ENCODE results near the gene PRR33. TPM values are rescaled to one million over a fixed set of nuclear protein-coding genes. Genes with fewer than 3 reads are reported as not detected.
"Not testable (repeated sequence)": the region's sequence is repeated elsewhere in the genome, so short reads cannot be mapped to it uniquely, and the experiment has no call there.

The PRR33 gene
- total RNA-seq = not detected
- under 1 TPM; 0.06 to 0.15 (median 0.08) TPM for polyA plus RNA-seq
- 0 to 0.50 (median 0.07) reads per million in 6 experiments for total RNA-seq

DNA sequence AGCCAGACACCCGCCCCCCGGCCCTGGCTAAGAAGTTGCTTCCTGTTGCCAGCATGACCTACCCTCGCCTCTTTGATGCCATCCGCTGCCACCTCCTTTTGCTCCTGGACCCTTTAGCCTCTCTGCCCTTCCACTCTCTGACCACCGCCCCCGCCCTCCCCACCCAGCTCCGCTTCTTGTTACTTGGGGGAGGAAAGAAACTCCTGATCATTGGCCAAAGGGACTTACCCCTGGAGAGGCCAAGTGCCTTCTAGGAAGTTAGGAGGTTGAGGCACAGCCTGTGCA, at the start of gene PRR33:
Gene PRR33 (minus strand): TSS at position 65 of the 285 bp plus-strand sequence. CDS start 1,311 bp downstream, outside the sequence.
- H3K9me3 Mint-ChIP-seq = peaks cover 0 to 18% (median 0%) of the 10 kb centered on the region in 9 donors
- peaks cover 0 to 8% (median 0%) of the 10 kb centered on the region in 3 donors for H3K36me3 Mint-ChIP-seq
- DNase-seq (peak in 1 of 10 donors; percentile 19), ATAC-seq (no peak)
- peaks cover 31 to 57% (median 52%) of the 10 kb centered on the region in 4 donors for H3K4me1 Mint-ChIP-seq
- H3K27me3 Mint-ChIP-seq = peaks cover 0 to under 1% (median 0%) of the 10 kb centered on the region in 5 donors
- peak within 1 kb of the TSS; percentile 60 to 94 (median 87) for H3K27ac Mint-ChIP-seq
- H3K4me3 Mint-ChIP-seq = peak within 1 kb of the TSS; percentile 73 to 93 (median 82)
- POLR2A ChIA-PET = interaction anchor here (0.6 to 5.7 kb wide), 12 partner anchors 10 to 198 kb away, joined by 3 to 163 read pairs (median 5); partner anchors contain the start of genes LSP1, TNNI2 and TNNT3

DNA sequence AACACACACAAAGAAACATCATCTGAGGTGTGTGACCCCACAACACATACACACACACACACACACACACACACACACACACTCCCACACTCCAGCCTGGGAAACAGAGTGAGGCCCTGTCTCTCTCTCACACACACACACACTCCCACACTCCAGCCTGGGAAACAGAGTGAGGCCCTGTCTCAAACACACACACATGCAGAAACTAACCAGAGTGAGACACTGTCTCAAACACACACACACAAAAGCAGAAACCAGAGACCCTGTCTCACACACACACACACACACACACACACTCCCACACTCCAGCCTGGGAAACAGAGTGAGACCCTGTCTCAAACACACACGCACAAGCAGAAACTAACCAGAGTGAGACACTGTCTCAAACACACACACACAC, 48.1 kb upstream of the PRR33 start:
- not testable (repeated sequence) for H3K9me3 Mint-ChIP-seq, H3K4me3 Mint-ChIP-seq

DNA sequence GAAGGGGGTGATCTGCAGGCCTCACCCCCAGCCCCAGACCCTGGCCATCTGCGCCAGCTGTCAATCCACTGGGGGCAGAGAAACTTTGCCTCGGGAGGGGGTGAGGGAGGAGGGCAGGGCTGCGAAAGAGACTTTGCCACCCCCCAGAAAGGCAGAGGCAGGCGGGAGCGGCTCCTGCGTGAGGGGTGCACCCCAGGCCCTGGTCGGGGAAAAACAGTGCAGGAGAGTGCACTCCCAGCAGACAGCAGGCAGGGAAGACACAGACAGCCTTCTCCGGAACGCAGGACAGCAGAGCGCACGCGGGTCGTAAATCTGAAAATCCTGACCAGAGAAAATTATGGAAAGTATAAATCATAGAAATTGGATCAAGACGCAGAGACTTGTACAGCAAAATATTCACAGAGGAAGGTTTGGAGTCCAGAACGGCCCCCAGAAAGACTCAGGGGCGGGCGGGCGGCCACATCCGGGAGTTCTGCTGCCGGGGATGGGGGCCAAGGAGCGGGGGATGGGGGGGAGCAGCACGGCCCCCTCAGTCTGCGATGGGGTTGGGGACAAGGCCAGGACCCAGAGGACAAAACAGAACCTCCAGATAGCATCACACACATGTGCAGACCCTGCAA, 47.4 kb upstream of the PRR33 start:
- ATAC-seq (peak; percentile 65 to 77), DNase-seq (peak in 5 of 10 donors; percentile 3 to 63 (median 20))
- peaks cover 0 to 5% (median 0%) of the 10 kb centered on the region in 5 donors for H3K27me3 Mint-ChIP-seq
- no peaks in the 10 kb centered on the region for H3K9me3 Mint-ChIP-seq
- POLR2A ChIA-PET = no interaction called here
- H3K27ac Mint-ChIP-seq = peak overlapping the region in 5 of 10 donors; percentile 37 to 77 (median 46)
- no peaks in the 10 kb centered on the region for H3K36me3 Mint-ChIP-seq
- H3K4me3 Mint-ChIP-seq = peak overlapping the region in 9 of 10 donors; percentile 62 to 78 (median 68)
- H3K4me1 Mint-ChIP-seq = peaks cover 5 to 10% (median 8%) of the 10 kb centered on the region in 4 donors

More for the DNA sequence above, 48.1 kb upstream of the PRR33 start:
- peak overlapping the region in 2 of 10 donors; percentile 57 to 77 for H3K27ac Mint-ChIP-seq
- peaks cover 5 to 10% (median 8%) of the 10 kb centered on the region in 4 donors for H3K4me1 Mint-ChIP-seq
- H3K27me3 Mint-ChIP-seq, POLR2A ChIA-PET, ATAC-seq, DNase-seq, H3K36me3 Mint-ChIP-seq: not testable (repeated sequence)

DNA sequence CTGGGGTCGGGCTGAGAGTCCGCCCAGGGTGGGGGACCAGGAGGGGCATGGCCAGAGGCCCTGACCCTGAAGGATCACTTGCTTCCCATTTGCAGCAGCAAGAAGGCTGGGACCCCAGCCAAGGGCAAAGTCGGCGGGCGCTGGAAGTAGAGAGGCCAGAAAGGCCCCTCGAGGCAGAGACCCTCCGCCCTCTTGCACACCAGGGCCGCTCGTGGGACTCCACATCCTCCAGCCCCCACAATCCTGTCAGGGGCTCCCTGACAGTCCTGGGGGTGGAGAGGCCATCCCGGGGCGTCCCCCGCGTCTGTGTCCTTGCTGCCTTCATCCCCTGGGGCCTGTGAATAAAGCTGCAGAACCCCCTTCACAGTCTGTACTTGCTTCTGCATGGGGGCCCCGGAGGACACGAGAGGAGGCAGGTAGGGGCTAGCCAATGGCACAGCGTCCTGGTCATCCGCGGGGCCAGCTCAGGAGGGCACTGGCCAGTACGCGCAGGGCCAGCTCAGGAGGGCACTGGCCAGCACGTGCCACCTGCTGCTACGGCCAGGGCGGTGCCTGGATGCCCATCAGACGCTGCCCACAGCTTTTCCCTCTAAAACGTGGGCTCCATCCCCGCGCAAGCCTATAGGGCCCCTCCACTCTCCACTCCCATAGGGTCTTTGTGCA, 46.8 kb upstream of the PRR33 start:
- Mint-ChIP-seq H3K4me3 (peak overlapping the region in 2 of 10 donors; percentile 76 to 78), H3K9me3 (no peaks in the 10 kb centered on the region), H3K4me1 (peaks cover 5 to 10% (median 8%) of the 10 kb centered on the region in 4 donors), H3K27ac (peak overlapping the region in 1 of 10 donors; percentile 77), H3K36me3 (no peaks in the 10 kb centered on the region), H3K27me3 (peaks cover 0 to 5% (median 0%) of the 10 kb centered on the region in 5 donors)
- peak in 1 of 2 donors; percentile 10 for ATAC-seq
- DNase-seq = peak in 3 of 10 donors; percentile 0 to 42 (median 3)
- POLR2A ChIA-PET = interaction anchor here (1.0 to 1.5 kb wide), 2 partner anchors 25 to 86 kb away, joined by 3 to 5 read pairs; partner anchors contain the start of gene LSP1

DNA sequence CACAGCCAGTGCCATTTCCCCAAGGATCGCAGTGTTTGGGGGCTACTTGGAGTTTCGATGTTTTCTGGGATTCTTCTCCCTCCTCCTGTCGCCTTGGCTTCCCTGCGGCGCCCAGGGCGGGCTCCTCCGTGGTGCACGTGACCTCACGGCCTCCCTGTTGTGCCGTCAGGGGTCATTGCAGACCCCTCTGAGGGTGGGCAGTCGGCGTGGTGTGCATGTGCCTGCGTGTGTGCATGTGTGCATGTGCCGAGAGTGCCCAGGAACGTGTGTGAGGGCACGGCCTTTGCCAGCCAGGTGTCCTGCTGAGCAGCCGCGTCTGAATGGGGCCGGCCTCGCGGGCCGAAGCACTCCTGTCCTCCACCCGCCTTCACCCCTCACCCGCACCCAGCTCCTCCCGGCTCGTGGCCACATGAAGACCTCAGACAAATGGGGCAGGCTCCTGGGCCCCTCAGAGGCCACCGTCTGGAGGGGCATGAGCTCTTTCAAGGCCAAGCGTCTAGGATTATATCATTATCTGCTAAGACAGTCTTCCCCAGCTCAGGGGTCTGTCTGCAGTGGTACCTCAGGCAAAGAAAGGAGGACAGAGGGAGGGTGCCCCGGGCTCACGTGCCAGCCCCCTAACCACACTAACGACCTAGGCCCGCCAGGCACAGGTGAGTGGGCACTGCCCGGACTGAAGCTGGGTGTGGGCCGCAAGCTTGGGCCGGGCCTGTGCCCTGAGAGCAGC, 46.1 kb upstream of the PRR33 start:
- peaks cover 5 to 12% (median 9%) of the 10 kb centered on the region in 4 donors for H3K4me1 Mint-ChIP-seq
- peak in 3 of 10 donors; percentile 0 to 47 (median 0) for DNase-seq
- H3K27ac Mint-ChIP-seq = no peak overlapping the region
- H3K9me3 Mint-ChIP-seq = no peaks in the 10 kb centered on the region
- POLR2A ChIA-PET = interaction anchor here (1.0 to 1.5 kb wide), 2 partner anchors 24 to 85 kb away, joined by 3 to 5 read pairs; partner anchors contain the start of gene LSP1
- H3K36me3 Mint-ChIP-seq = no peaks in the 10 kb centered on the region
- H3K27me3 Mint-ChIP-seq = peaks cover 0 to 7% (median 4%) of the 10 kb centered on the region in 5 donors
- ATAC-seq = no peak
- no peak overlapping the region for H3K4me3 Mint-ChIP-seq

DNA sequence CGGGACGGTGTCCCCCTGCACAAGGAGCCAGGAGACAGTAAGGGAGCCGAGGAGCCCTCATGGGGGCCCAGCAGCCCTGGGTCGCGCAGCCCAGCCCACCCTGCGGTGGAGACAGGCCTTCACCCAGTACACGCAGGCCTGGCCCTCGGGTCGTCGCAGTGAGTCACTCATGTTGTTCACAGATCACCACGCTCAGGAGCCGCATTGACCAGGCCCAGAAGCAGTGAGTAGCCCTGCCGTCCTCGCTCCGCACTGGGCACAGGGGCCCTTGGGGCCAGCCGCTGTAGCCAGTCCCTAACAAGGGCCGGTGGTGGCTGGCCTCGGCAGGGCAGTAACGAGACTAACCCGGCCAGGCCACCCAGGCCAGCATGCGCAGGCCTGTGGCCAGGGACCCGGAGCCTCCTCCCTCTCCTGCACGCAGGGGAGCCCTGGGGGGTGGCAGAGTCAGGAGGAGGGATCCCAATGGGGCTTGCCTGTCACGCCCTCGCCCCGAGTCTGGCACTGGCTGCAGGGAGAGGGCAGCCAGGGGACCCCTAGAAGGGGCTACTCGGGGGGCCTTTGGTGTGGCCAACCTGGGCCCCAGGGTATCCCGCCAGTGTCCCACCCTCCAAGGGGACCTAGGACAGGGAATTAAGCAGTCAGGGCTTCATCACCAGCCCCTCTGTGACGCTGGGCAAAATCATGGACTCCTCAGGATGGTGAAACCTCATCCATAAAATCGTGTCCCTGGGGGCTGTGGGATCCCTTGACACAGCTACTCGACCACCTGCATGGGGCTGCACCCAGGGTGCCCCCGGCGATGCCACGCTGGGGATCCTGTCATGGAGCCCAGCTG, 45.3 kb upstream of the PRR33 start:
- no peaks in the 10 kb centered on the region for H3K36me3 Mint-ChIP-seq
- DNase-seq = peak in 3 of 10 donors; percentile 0 to 63 (median 0)
- no peak overlapping the region for H3K4me3 Mint-ChIP-seq
- H3K27me3 Mint-ChIP-seq = peaks cover 0 to 7% (median 4%) of the 10 kb centered on the region in 5 donors
- no peak overlapping the region for H3K27ac Mint-ChIP-seq
- H3K9me3 Mint-ChIP-seq = no peaks in the 10 kb centered on the region
- ATAC-seq = no peak
- H3K4me1 Mint-ChIP-seq = peaks cover 5 to 12% (median 9%) of the 10 kb centered on the region in 4 donors
- POLR2A ChIA-PET = interaction anchor here (1.0 to 1.5 kb wide), 3 partner anchors 24 to 85 kb away, joined by 3 to 5 read pairs (median 3); partner anchors contain the start of gene LSP1

DNA sequence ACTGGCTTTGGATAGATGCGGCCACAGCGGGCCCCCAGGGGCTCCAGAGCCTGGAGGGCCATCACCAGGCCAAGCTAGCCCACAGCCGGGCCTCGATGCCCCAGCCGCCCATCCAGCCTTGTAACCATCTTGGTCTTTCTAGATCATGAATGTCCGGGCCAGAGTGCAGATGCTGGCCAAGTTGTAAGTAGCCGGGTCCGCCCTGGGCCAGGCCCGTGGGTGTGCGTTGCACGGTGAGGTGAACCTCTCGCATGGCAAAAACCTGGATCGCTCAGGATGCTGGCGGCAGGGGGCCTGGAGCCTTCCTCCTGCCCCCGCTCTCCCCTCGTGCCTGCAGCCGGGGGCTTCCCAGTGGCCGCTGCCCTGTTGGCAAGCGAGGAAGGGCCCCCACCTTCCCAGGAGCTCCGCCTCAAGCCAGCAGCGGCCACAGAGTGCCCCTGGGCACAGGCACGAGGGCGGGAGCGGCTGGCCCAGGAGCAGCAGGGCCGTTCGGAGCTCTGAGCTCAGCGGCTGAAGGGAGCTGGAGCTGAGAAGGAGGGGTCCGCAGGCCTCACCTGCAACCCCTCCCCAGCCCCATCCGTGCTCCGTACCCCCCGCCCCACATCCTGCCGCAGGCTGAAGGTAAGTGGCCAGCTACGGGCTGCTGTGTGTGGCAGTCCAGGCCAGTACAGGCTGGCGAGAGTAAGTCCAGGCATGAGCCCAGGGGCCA, 44.5 kb upstream of the PRR33 start:
- no peak for ATAC-seq

DNA sequence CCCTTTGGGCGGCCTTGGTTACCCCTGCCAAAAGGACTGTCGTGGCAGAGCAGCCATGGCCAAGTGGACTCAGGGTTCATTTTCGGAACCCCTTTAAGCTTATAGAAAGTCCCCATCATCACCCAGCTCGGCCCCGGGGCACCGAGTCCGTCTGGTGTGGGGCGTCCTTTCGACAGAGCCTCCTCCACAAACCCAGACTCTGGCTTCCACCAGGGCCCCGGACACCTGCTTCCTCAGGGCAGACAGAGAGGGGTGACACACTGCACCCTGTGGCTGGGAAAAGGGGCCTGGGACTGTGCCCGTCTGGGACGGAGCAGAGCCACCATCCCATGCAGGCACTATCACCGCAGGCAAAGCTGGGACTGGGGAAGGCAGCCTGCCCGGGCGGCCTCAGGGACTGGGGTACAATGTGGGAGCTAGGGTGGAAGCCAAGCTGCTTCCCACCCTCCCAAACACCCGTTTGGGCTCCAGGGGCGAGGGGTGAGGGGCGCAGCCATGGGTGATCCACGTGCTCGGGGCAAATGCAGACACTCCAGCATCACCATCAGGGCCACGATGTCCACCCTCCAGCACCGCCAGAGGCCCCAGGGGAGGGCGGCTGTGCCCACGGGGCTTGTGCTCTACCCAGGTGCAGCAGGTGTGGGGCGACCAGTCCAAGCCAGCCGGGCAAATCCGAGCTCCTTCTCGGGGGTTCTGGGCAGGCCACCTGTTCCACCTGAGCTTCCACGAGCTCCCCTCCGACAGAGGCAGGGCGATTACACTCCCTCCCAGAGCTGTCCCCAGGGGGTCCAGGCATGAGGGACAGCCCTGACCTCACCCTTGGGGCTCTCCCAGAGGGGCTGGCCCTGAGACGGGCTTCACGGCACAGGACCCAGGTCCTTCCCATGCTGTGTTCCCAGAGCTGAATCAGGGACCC, 43.7 kb upstream of the PRR33 start:
- DNase-seq = peak in 2 of 10 donors; percentile 0 to 60
- H3K9me3 Mint-ChIP-seq = no peaks in the 10 kb centered on the region
- H3K4me1 Mint-ChIP-seq = peaks cover 10 to 12% (median 11%) of the 10 kb centered on the region in 4 donors
- H3K36me3 Mint-ChIP-seq = no peaks in the 10 kb centered on the region
- H3K27me3 Mint-ChIP-seq = peaks cover 0 to 7% (median 5%) of the 10 kb centered on the region in 5 donors
- POLR2A ChIA-PET = interaction anchor here (0.6 to 1.5 kb wide), 2 partner anchors 12 to 22 kb away, joined by 3 read pairs; no protein-coding TSS in a partner anchor
- ATAC-seq = no peak
- no peak overlapping the region for H3K4me3 Mint-ChIP-seq
- no peak overlapping the region for H3K27ac Mint-ChIP-seq

More for the DNA sequence above, 44.5 kb upstream of the PRR33 start:
- Mint-ChIP-seq H3K27me3 (peaks cover 0 to 7% (median 5%) of the 10 kb centered on the region in 5 donors), H3K4me3 (no peak overlapping the region), H3K36me3 (no peaks in the 10 kb centered on the region), H3K4me1 (peaks cover 7 to 11% (median 9%) of the 10 kb centered on the region in 4 donors), H3K9me3 (no peaks in the 10 kb centered on the region), H3K27ac (no peak overlapping the region)
- DNase-seq = peak in 1 of 10 donors; percentile 52
- POLR2A ChIA-PET = interaction anchor here (0.6 to 1.5 kb wide), 2 partner anchors 13 to 23 kb away, joined by 3 read pairs; no protein-coding TSS in a partner anchor

DNA sequence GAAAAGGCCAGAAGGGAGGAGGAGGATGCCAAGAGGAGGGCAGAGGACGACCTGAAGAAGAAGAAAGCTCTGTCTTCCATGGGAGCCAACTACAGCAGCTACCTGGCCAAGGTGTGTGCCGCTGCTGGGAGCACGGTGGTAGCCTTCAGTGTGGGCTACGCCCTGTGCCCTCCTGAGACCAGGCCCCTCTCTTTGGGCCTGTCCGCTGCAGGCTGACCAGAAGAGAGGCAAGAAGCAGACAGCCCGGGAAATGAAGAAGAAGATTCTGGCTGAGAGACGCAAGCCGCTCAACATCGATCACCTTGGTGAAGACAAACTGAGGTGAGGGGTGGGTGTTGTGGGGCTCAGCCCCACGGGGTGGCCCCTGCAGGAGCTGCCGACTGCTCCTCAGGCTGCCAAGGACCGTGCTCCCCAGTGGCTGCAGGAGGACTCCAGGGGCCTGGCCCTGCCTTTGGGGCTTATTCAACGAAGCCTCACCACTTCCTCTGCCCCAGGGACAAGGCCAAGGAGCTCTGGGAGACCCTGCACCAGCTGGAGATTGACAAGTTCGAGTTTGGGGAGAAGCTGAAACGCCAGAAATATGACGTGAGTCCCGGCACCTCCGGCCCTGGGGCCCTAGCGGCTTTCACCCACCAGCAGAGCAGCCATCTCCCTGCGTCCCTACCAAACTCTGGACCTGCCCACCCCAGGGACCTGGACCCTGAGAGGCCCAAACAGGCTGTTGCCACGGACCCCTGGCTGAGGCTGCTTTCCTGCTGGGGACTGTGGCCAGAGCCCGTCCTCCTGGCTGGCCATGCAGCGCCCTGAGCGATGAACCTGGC, 42.9 kb upstream of the PRR33 start:
- H3K27ac Mint-ChIP-seq = no peak overlapping the region
- DNase-seq = peak in 2 of 10 donors; percentile 0 to 53
- H3K9me3 Mint-ChIP-seq = no peaks in the 10 kb centered on the region
- peaks cover 0 to 7% (median 2%) of the 10 kb centered on the region in 5 donors for H3K27me3 Mint-ChIP-seq
- H3K4me3 Mint-ChIP-seq = no peak overlapping the region
- POLR2A ChIA-PET = no interaction called here
- ATAC-seq = no peak
- no peaks in the 10 kb centered on the region for H3K36me3 Mint-ChIP-seq
- peaks cover 7 to 19% (median 15%) of the 10 kb centered on the region in 4 donors for H3K4me1 Mint-ChIP-seq
